Breast epithelium (tissue), 4 donors: Measurements from ENCODE around the gene VPS13D. TPM values are rescaled to one million over a fixed set of nuclear protein-coding genes. Genes with fewer than 3 reads are reported as not detected.

Source experiments
- DNase-seq, 2 donors: peaks; one replicate each; pipeline ENCODE4 v3.0.0-alpha.2; 2019; ENCODE audit warnings: low spot score in 2 of 2
- H3K27ac ChIP-seq, 2 donors: fragments of 200-600 bp; sonication (generic) in 1 of 2; one replicate each; pipeline ENCODE4 v1.5.1; 2016 to 2019; ENCODE audit warnings: mild to moderate bottlenecking in 1 of 2
- H3K27me3 ChIP-seq, 2 donors: fragments of 200-600 bp; sonication (generic) in 1 of 2; one replicate each; pipeline versions ENCODE4 v1.5.1 to v1.6.0; 2017 to 2019; ENCODE audit warnings: control low read depth in 1 of 2, mild to moderate bottlenecking in 1 of 2
- H3K36me3 ChIP-seq: fragments of 200-600 bp; one replicate; pipeline ENCODE4 v1.5.1; 2019
- H3K4me1 ChIP-seq, 2 donors: fragments of 200-600 bp; sonication (generic); one replicate each; pipeline ENCODE4 v1.5.1; 2016 to 2019; ENCODE audit warnings: control low read depth in 1 of 2
- H3K4me3 ChIP-seq, 3 donors: fragments of 200-600 bp; sonication (generic); 1 replicate in 2 of 3; 2 replicates in 1 of 3; pipeline ENCODE4 v1.5.1; 2016 to 2019; ENCODE audit warnings: mild to moderate bottlenecking in 3 of 3, moderate library complexity in 2 of 3
- H3K9me3 ChIP-seq, 2 donors: fragments of 200-600 bp; sonication (generic) in 1 of 2; one replicate each; pipeline ENCODE4 v1.5.1; 2016 to 2019; ENCODE audit warnings: control low read depth in 1 of 2
- POLR2A ChIP-seq: fragments of 450-650 bp; IDR thresholded peaks from one replicate; pipeline ENCODE4 v1.6.1; 2016; ENCODE audit warnings: antibody characterized with exemption, mild to moderate bottlenecking, moderate library complexity
- POLR2AphosphoS5 ChIP-seq, 3 donors: sonication (generic); formaldehyde crosslinking; IDR thresholded peaks; one replicate each; pipeline ENCODE4 v1.6.1; 2017; ENCODE audit warnings: antibody characterized with exemption in 3 of 3
- intact Hi-C: fragments of 100-400 bp; cut with DNase I; formaldehyde crosslinking; loops from one replicate; pipeline ENCODE4 v1.15.1; 2023; ENCODE audit warnings: low total_unique reads
- total RNA-seq, 3 donors: library from RNA; depleted of rRNA; stranded (reverse); fragments of >200 nt; gene quantifications; one replicate each; pipeline ENCODE4 v1.1.0, GENCODE V29; 2016
- TF ChIP-seq, protein P1 (sequence below), 3 donors: fragments of 450-650 bp; IDR thresholded peaks; one replicate each; pipeline ENCODE4 v1.5.1; 2016 to 2017; ENCODE audit warnings: antibody characterized with exemption in 3 of 3, mild to moderate bottlenecking in 3 of 3, moderate library complexity in 3 of 3

VPS13D gene
- total RNA-seq, 3 donors from 2014 or later = 73.9 to 115 (median 96.4) TPM

DNA sequence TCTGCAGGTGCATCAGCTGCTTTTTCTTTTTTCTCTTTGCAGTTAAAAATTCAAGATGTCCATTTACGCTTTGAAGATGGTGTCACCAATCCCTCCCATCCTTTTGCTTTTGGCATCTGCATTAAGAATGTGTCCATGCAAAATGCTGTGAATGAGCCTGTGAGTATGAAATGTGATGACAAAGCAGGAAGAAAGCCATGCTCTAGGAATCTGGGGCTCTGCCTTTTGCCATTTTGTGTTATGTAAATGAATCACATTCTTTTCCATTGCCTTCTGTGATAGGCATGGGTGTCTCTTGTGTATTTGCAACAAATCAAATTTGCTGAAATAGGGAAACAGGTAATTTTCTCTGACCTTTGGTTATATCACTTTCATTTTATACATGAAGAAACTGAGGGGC is 19.4 kb downstream of the VPS13D start:
- Histone ChIP-seq H3K36me3 (peaks cover 7% of the 10 kb centered on the region), H3K4me1 (no peaks in the 10 kb centered on the region), H3K4me3 (no peak overlapping the region), H3K9me3 (no peaks in the 10 kb centered on the region), H3K27me3 (no peaks in the 10 kb centered on the region), H3K27ac (no peak overlapping the region)
- intact Hi-C loops = no loop called here
- TF ChIP-seq, protein P1, sequence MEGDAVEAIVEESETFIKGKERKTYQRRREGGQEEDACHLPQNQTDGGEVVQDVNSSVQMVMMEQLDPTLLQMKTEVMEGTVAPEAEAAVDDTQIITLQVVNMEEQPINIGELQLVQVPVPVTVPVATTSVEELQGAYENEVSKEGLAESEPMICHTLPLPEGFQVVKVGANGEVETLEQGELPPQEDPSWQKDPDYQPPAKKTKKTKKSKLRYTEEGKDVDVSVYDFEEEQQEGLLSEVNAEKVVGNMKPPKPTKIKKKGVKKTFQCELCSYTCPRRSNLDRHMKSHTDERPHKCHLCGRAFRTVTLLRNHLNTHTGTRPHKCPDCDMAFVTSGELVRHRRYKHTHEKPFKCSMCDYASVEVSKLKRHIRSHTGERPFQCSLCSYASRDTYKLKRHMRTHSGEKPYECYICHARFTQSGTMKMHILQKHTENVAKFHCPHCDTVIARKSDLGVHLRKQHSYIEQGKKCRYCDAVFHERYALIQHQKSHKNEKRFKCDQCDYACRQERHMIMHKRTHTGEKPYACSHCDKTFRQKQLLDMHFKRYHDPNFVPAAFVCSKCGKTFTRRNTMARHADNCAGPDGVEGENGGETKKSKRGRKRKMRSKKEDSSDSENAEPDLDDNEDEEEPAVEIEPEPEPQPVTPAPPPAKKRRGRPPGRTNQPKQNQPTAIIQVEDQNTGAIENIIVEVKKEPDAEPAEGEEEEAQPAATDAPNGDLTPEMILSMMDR (IDR thresholded peaks at IDR 0.05) = no peak
- TF ChIP-seq POLR2AphosphoS5 (IDR thresholded peaks at IDR 0.05) = no peak
- TF ChIP-seq POLR2A = no peak
- DNase-seq = no peak

DNA sequence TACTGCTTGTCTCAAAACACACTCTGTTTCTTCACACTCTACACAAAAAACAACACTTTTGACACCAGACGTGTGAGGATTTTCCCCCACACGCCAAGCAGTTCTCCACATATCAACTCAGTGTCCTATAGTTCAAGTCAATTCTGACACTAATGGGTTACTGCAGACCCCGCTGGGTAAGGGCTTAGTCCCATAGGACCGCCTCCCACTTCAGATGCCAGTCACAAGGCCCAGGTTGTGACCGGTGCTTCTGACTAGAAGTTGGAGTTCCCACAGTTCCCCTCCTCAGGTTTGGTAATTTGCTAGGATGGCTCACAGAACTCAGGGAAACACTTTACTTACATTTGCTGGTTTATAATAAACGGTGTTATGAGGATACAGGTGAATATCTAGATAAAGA is 19.9 kb downstream of the VPS13D start:
- H3K27ac ChIP-seq = no peak overlapping the region
- TF ChIP-seq, protein P1 (IDR thresholded peaks at IDR 0.05) = no peak
- TF ChIP-seq POLR2AphosphoS5 (IDR thresholded peaks at IDR 0.05) (no peak), POLR2A (no peak)
- no peaks in the 10 kb centered on the region for H3K27me3 ChIP-seq
- intact Hi-C loops = no loop called here
- H3K4me1 ChIP-seq = no peaks in the 10 kb centered on the region
- H3K4me3 ChIP-seq = no peak overlapping the region
- no peak for DNase-seq
- H3K9me3 ChIP-seq = no peaks in the 10 kb centered on the region
- peaks cover 7% of the 10 kb centered on the region for H3K36me3 ChIP-seq

DNA sequence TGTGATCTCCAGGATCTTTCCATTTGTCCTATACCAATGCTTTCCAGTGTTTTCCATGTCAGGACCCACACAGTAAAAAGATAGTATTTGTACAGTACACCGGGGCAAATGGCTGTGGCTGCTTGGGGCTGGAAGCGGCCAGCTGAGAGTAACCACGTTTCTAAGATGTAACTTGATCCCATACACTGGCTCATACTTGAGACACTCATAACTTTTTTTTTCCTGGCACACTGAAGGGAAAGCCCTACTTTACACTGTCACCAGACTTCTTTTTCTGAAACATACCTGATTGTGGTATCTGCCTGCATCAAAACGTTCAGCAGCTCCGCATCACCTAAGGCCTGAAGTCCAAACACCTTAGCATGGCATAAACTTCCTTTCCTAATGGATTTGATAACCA is 21.6 kb downstream of the VPS13D start:
- H3K36me3 ChIP-seq = peaks cover 7% of the 10 kb centered on the region
- no peaks in the 10 kb centered on the region for H3K9me3 ChIP-seq
- no peak for TF ChIP-seq POLR2AphosphoS5 (IDR thresholded peaks at IDR 0.05)
- TF ChIP-seq, protein P1 (IDR thresholded peaks at IDR 0.05) = no peak
- no peak for TF ChIP-seq POLR2A
- no peak overlapping the region for H3K27ac ChIP-seq
- intact Hi-C loops = no loop called here
- H3K4me3 ChIP-seq = no peak overlapping the region
- no peaks in the 10 kb centered on the region for H3K27me3 ChIP-seq
- no peaks in the 10 kb centered on the region for H3K4me1 ChIP-seq
- DNase-seq = no peak

DNA sequence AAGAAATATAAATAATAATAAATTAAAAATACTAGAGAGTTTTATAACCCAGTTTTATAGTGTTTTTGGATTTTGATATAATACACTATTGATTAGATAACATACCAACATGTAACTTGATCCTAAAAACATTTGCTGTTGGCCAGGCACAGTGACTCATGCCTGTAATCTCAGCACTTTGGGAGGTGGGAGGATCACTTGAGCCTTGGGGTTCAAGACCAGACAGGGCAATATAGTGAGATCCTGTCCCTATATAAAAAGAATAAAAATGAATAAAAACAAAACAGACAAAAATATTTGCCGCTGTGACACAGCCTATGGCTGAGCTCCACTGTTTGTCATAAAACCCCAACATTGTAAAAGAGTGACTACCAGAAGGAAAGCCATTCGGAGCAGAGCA is 26.1 kb downstream of the VPS13D start:
- Histone ChIP-seq H3K4me3 (no peak overlapping the region), H3K9me3 (no peaks in the 10 kb centered on the region), H3K27me3 (no peaks in the 10 kb centered on the region), H3K4me1 (no peaks in the 10 kb centered on the region), H3K27ac (no peak overlapping the region), H3K36me3 (peaks cover 6% of the 10 kb centered on the region)
- no peak for TF ChIP-seq POLR2A
- TF ChIP-seq, protein P1 (IDR thresholded peaks at IDR 0.05) = no peak
- TF ChIP-seq POLR2AphosphoS5 (IDR thresholded peaks at IDR 0.05) = no peak
- intact Hi-C loops = loop anchor here (1.0 kb wide), 1 partner anchor 13 kb away; no protein-coding TSS in a partner anchor
- DNase-seq = no peak

DNA sequence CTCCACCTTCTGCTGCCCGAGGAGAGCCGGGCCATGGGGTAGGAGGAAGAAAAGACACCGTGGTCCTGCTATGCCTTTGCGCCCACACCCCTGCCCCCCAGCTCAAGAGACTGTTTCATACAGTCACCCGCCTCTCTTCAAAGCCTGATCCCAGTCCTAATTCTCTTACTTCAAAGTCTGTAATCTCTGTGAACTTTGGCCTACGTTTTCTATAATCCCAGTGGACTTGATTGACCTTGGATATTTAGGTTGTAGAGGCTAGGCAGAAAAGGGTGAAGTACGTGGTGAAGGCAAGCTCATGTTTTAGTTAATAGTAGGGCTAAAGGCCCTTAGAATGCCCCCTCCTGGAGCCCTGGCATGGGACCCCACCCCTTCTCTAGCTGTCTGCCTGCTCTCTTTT is 28.4 kb downstream of the VPS13D start:
- TF ChIP-seq POLR2AphosphoS5 (IDR thresholded peaks at IDR 0.05) (no peak), POLR2A (no peak)
- TF ChIP-seq, protein P1 (IDR thresholded peaks at IDR 0.05) = no peak
- H3K4me3 ChIP-seq = no peak overlapping the region
- no peak for DNase-seq

More for the DNA sequence above, 28.4 kb downstream of the VPS13D start:
- Histone ChIP-seq H3K36me3 (peaks cover 16% of the 10 kb centered on the region), H3K9me3 (no peaks in the 10 kb centered on the region), H3K27ac (no peak overlapping the region), H3K27me3 (no peaks in the 10 kb centered on the region), H3K4me1 (no peaks in the 10 kb centered on the region)
- intact Hi-C loops = no loop called here
